Prostate gland (tissue), 2 donors: ENCODE data around the gene GAB1.

Experiments
- POLR2A ChIP-seq: fragments of 450-650 bp; IDR thresholded peaks from one replicate; pipeline ENCODE4 v1.6.1; 2016; ENCODE audit warnings: antibody characterized with exemption, mild to moderate bottlenecking
- POLR2AphosphoS5 ChIP-seq: sonication (generic); formaldehyde crosslinking; IDR thresholded peaks from one replicate; pipeline ENCODE4 v1.6.1; 2017; ENCODE audit warnings: antibody characterized with exemption
- TF ChIP-seq, protein P1 (sequence below), 4 experiments: fragments of 200-600 bp in 2 of 4; fragments of 450-650 bp in 2 of 4; sonication (generic) in 2 of 4; IDR thresholded peaks; 1 replicate in 3 of 4; 2 replicates in 1 of 4; pipeline ENCODE4 v1.5.1; 2016 to 2019; ENCODE audit warnings: antibody characterized with exemption in 4 of 4, mild to moderate bottlenecking in 2 of 4, moderate library complexity in 2 of 4

DNA sequence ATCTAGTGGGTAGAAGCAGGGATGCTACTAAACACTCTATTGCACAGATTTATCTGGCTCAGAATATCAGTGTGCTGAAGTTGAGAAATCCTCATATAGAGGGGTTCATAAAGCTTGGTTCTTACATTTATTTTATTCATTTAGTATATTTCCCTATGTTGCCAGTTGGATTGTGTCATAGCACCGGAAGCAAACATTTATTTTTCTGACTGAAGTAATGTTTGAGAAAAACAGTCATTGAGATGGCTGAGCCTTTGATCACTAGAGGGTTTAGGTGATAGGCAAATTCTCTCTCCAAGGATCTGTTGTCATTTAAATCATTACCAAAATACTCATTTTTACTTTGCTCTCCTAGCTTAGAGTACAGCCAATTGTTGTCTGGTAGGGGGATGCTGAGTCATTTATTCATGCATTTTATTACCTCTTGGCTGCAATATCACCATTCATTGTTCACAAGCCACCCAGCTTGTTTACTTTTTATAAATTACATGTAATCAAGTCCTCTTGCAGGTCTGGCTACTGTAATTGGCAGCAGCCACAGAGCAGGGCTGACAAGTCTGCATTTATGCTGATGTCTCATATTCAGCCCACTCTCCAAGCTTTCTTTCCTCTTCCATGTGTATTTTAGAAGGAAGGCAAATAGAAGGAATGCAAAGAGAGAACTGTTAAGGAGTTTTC, 15.2 kb downstream of the GAB1 start:
- TF ChIP-seq, protein P1, sequence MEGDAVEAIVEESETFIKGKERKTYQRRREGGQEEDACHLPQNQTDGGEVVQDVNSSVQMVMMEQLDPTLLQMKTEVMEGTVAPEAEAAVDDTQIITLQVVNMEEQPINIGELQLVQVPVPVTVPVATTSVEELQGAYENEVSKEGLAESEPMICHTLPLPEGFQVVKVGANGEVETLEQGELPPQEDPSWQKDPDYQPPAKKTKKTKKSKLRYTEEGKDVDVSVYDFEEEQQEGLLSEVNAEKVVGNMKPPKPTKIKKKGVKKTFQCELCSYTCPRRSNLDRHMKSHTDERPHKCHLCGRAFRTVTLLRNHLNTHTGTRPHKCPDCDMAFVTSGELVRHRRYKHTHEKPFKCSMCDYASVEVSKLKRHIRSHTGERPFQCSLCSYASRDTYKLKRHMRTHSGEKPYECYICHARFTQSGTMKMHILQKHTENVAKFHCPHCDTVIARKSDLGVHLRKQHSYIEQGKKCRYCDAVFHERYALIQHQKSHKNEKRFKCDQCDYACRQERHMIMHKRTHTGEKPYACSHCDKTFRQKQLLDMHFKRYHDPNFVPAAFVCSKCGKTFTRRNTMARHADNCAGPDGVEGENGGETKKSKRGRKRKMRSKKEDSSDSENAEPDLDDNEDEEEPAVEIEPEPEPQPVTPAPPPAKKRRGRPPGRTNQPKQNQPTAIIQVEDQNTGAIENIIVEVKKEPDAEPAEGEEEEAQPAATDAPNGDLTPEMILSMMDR (IDR thresholded peaks at IDR 0.05) = no peak
- peak; percentile 26 for TF ChIP-seq POLR2AphosphoS5
- TF ChIP-seq POLR2A = no peak
